GM12878 (cell line): ENCODE results near the gene ATRN. TPM values are rescaled to one million over a fixed set of nuclear protein-coding genes. Genes with fewer than 3 reads are reported as not detected.

Experiments
- ATAC-seq: fragments of 200-7000 bp; cut with Tn5 transposase; 3 replicates; pipeline ENCODE4 v1.9.1; 2020; ENCODE audit warnings: mild to moderate bottlenecking, moderate library complexity
- BruUV-seq: library from RNA; stranded (reverse); fragments of 400-500 nt; replicated peaks from 2 replicates; lab custom pipeline; 2021; lab: Mats Ljungman, UMichigan
- CTCF ChIA-PET: fragments of 300-600 bp; sonication (Branson Sonifier 250); formaldehyde crosslinking; extraction: SDS; loops from one replicate; lab custom pipeline; 2021; ENCODE audit warnings: inconsistent platforms; lab: Yijun Ruan, JAX
- POLR2A ChIA-PET: fragments of 350-600 bp; formaldehyde crosslinking; extraction: SDS; loops from one replicate; lab custom pipeline; 2021; ENCODE audit warnings: inconsistent platforms; lab: Charles Lee
- RAD21 ChIA-PET: fragments of 300-600 bp; sonication (Branson Sonifier 250); formaldehyde crosslinking; loops from one replicate; lab custom pipeline; 2023; ENCODE audit warnings: antibody characterized with exemption; ENCODE audit not compliant: unreplicated experiment; lab: Charles Lee
- SMC1A ChIA-PET: fragments of 300-600 bp; sonication (Branson Sonifier 250); formaldehyde crosslinking; loops from one replicate; lab custom pipeline; 2023; ENCODE audit not compliant: unreplicated experiment, uncharacterized antibody; lab: Charles Lee
- DNase-seq: peaks from one replicate; pipeline ENCODE4 v3.0.0-alpha.2; 2011; ENCODE audit warnings: low read depth, low spot score
- FAIRE-seq: peaks from 3 replicates; lab custom pipeline; 2011; peaks lifted over from hg19 to GRCh38; lab: Jason Lieb, UNC
- H2AFZ ChIP-seq: 2 replicates; pipeline ENCODE4 v1.6.0; 2011; ENCODE audit warnings: low read depth, low read length, control low read depth; ENCODE audit not compliant: control insufficient read depth
- H3K27ac ChIP-seq: 2 replicates; pipeline ENCODE4 v1.5.1; 2011; ENCODE audit warnings: control low read depth; ENCODE audit not compliant: control insufficient read depth, insufficient read depth
- H3K27me3 ChIP-seq, 2 experiments: replicated peaks in 1 of 2; 2 replicates each; pipeline versions ENCODE4 v1.6.0 to v1.6.1; 2011; ENCODE audit warnings: low read length in 1 of 2; ENCODE audit not compliant: control insufficient read depth in 2 of 2, insufficient read depth in 2 of 2
- H3K36me3 ChIP-seq, 2 experiments: 2 replicates each; pipeline ENCODE4 v1.5.1; 2011; ENCODE audit warnings: low read length in 1 of 2; ENCODE audit not compliant: control insufficient read depth in 2 of 2, insufficient read depth in 2 of 2
- H3K4me1 ChIP-seq: 2 replicates; pipeline ENCODE4 v1.6.1; 2011; ENCODE audit warnings: mild to moderate bottlenecking, low read length, moderate library complexity, mixed read lengths; ENCODE audit not compliant: control insufficient read depth, insufficient read depth
- H3K4me2 ChIP-seq: 2 replicates; pipeline ENCODE4 v1.6.0; 2011; ENCODE audit warnings: control low read depth; ENCODE audit not compliant: control insufficient read depth, insufficient read depth
- H3K4me3 ChIP-seq: fragments of 200-600 bp; sonication (generic); 2 replicates; pipeline ENCODE4 v1.5.1; 2016
- H3K79me2 ChIP-seq: 2 replicates; pipeline ENCODE4 v1.6.0; 2011; ENCODE audit warnings: low read length; ENCODE audit not compliant: control insufficient read depth, insufficient read depth
- H3K9ac ChIP-seq: 2 replicates; pipeline ENCODE4 v1.8.0; 2011; ENCODE audit warnings: low read length, control low read depth, mixed read lengths; ENCODE audit not compliant: control insufficient read depth, insufficient read depth
- H3K9me3 ChIP-seq: replicated peaks from 3 replicates; pipeline ENCODE4 v1.5.1; 2011; ENCODE audit warnings: mild to moderate bottlenecking, low read length; ENCODE audit not compliant: control insufficient read depth, insufficient read depth
- H4K20me1 ChIP-seq: 2 replicates; pipeline ENCODE4 v1.6.0; 2011; ENCODE audit not compliant: control insufficient read depth, insufficient read depth
- BCL11A ChIP-seq: IDR thresholded peaks from 2 replicates; pipeline ENCODE4 v1.6.1; 2011; ENCODE audit warnings: low read depth, low read length
- CHD4 ChIP-seq: fragments of 200-600 bp; sonication (generic); IDR thresholded peaks from 2 replicates; pipeline ENCODE4 v1.6.1; 2016; ENCODE audit warnings: mild to moderate bottlenecking
- CREB1 ChIP-seq: IDR thresholded peaks from 2 replicates; pipeline ENCODE4 v1.6.1; 2012; ENCODE audit warnings: low read depth, mild to moderate bottlenecking, inconsistent platforms
- EZH2 ChIP-seq: IDR thresholded peaks from 2 replicates; pipeline ENCODE4 v1.6.1; 2012; ENCODE audit warnings: low read depth, mild to moderate bottlenecking, control low read depth, inconsistent platforms, low read length, borderline replicate concordance; ENCODE audit not compliant: control insufficient read depth
- FOXK2 ChIP-seq: fragments of 450-650 bp; IDR thresholded peaks from 2 replicates; pipeline ENCODE4 v1.6.1; 2017; ENCODE audit warnings: mild to moderate bottlenecking, moderate library complexity
- SIN3A ChIP-seq: IDR thresholded peaks from 2 replicates; pipeline ENCODE4 v1.6.1; 2012; ENCODE audit warnings: low read depth, low read length, improper control_type of control experiment
- SREBF2 ChIP-seq: IDR thresholded peaks from 2 replicates; pipeline ENCODE4 v1.6.1; 2012; ENCODE audit warnings: mild to moderate bottlenecking, low read length
- WGBS: methylation state at CpG from one replicate; pipeline ENCODE4 v1.1.6; 2016; ENCODE audit warnings: low lambda C conversion rate; ENCODE audit not compliant: insufficient replicate concordance, insufficient coverage; ENCODE audit errors: missing lambda C conversion rate; 5-methylcytosine and 5-hydroxymethylcytosine counted together
- in situ Hi-C: fragments of 300-500 bp; cut with MboI; formaldehyde crosslinking; loops from 9 replicates; pipeline ENCODE4 v1.14.3; 2018; ENCODE audit warnings: mixed read lengths
- intact Hi-C: fragments of 100-400 bp; cut with micrococcal nuclease; formaldehyde crosslinking; loops from one replicate; pipeline ENCODE4 v1.14.2; 2022; ENCODE audit not compliant: unreplicated experiment
- polyA plus RNA-seq, 11 experiments: library from polyadenylated mRNA; depleted of rRNA in 4 of 11; unstranded in 6 of 11; stranded (reverse) in 5 of 11; fragments of >200 nt; fragmentation: Nextera tagmentation in 4 of 11; fragmentation: Illumina TruSeq in 1 of 11; extraction: Ambion mirVana in 4 of 11; extraction: Trizol in 1 of 11; gene quantifications; 1 replicate in 1 of 11; 2 replicates in 10 of 11; pipeline versions ENCODE4 v1.2.1 to v1.2.3, GENCODE V29; 2011 to 2016; ENCODE audit warnings: inconsistent platforms in 2 of 11, missing spikeins in 2 of 11, low read depth in 1 of 11
- total RNA-seq, 4 experiments: library from RNA; depleted of rRNA in 3 of 4; stranded (reverse); fragments of >200 nt in 3 of 4; fragmentation: Illumina TruSeq in 1 of 4; extraction: Trizol in 1 of 4; gene quantifications; 2 replicates each; pipeline versions ENCODE4 v1.2.1 to v1.2.3, GENCODE V29; 2013 to 2021
- TF ChIP-seq, protein P1 (sequence below): fragments of 450-650 bp; formaldehyde crosslinking; IDR thresholded peaks from 2 replicates; pipeline ENCODE4 v1.4.0; 2020; ENCODE audit warnings: mild to moderate bottlenecking, moderate library complexity

The ATRN gene
- total and polyA plus RNA-seq, 10 of the 15 experiments (the other 5 are each of a cell fraction or from before 2014, with no cell fraction given): 0.71 to 11.6 (median 6.9) TPM

DNA sequence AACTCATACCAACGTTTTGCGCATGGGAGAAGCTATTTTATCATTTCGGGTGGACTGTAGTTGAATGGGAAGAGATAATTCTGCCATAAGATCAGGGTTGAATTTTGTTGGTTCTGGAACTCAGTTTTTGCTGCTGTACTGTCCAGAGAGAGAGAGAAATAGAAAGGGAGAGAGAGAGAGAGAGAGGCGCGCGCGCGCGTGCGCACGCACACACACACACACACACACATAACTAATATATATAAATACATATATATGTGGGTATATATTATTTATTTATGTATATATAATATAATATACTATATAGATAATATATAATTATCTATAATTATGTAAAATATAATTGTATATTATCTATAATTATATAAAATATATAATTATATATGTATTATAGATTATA lies 21.9 kb downstream of the ATRN start:
- SMC1A ChIA-PET: no interaction called here
- Histone ChIP-seq H3K27me3 (no peaks in the 10 kb centered on the region), H4K20me1 (no peaks in the 10 kb centered on the region), H3K36me3 (no peaks in the 10 kb centered on the region), H3K4me1 (no peaks in the 10 kb centered on the region), H3K4me2 (no peak overlapping the region)
- FAIRE-seq (no peak), DNase-seq (no peak)
- intact Hi-C loops (no loop called here), in situ Hi-C loops (no loop called here)
- RAD21 ChIA-PET: no interaction called here
- TF ChIP-seq SIN3A (no peak), EZH2 (no peak), SREBF2 (no peak), CHD4 (no peak), BCL11A (no peak), CREB1 (no peak), FOXK2 (no peak)
- TF ChIP-seq, protein P1, sequence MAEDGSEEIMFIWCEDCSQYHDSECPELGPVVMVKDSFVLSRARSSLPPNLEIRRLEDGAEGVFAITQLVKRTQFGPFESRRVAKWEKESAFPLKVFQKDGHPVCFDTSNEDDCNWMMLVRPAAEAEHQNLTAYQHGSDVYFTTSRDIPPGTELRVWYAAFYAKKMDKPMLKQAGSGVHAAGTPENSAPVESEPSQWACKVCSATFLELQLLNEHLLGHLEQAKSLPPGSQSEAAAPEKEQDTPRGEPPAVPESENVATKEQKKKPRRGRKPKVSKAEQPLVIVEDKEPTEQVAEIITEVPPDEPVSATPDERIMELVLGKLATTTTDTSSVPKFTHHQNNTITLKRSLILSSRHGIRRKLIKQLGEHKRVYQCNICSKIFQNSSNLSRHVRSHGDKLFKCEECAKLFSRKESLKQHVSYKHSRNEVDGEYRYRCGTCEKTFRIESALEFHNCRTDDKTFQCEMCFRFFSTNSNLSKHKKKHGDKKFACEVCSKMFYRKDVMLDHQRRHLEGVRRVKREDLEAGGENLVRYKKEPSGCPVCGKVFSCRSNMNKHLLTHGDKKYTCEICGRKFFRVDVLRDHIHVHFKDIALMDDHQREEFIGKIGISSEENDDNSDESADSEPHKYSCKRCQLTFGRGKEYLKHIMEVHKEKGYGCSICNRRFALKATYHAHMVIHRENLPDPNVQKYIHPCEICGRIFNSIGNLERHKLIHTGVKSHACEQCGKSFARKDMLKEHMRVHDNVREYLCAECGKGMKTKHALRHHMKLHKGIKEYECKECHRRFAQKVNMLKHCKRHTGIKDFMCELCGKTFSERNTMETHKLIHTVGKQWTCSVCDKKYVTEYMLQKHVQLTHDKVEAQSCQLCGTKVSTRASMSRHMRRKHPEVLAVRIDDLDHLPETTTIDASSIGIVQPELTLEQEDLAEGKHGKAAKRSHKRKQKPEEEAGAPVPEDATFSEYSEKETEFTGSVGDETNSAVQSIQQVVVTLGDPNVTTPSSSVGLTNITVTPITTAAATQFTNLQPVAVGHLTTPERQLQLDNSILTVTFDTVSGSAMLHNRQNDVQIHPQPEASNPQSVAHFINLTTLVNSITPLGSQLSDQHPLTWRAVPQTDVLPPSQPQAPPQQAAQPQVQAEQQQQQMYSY (CRISPR knock-in tag): no peak
- TF ChIP-seq, all 136 proteins: peak for 0
- 97% methylated on average over 11 of the region's 11 CpGs for WGBS
- POLR2A ChIA-PET: no interaction called here
- Histone ChIP-seq H3K4me3 (no peak overlapping the region), H2AFZ (no peak overlapping the region), H3K27ac (no peak overlapping the region), H3K9me3 (no peaks in the 10 kb centered on the region), H3K9ac (no peak overlapping the region), H3K79me2 (no peaks in the 10 kb centered on the region)
- BruUV-seq: no TSS peak
- no peak for ATAC-seq
- CTCF ChIA-PET: interaction anchor here (0.6 to 1.8 kb wide), 3 partner anchors 7 to 137 kb away, joined by 3 to 12 read pairs (median 3); no protein-coding TSS in a partner anchor
